Fibroblast of the aortic adventitia (primary cell): ENCODE measurements around the gene DIPK1C. TPM values are rescaled to one million over a fixed set of nuclear protein-coding genes. Genes with fewer than 3 reads are reported as not detected.

Experiments
- DNase-seq: peaks from one replicate; pipeline ENCODE4 v3.0.0-alpha.2; 2010; ENCODE audit warnings: low read depth
- H3K4me3 ChIP-seq: 2 replicates; pipeline ENCODE4 v1.5.1; 2011; ENCODE audit warnings: low read depth, mild to moderate bottlenecking, control low read depth, low read length, moderate library complexity
- total RNA-seq: library from RNA; depleted of rRNA; stranded (reverse); fragments of >200 nt; gene quantifications from 2 replicates; pipeline ENCODE4 v1.2.3, GENCODE V29; 2012; ENCODE audit warnings: low replicate concordance
- TF ChIP-seq, protein P1 (sequence below): IDR thresholded peaks from 2 replicates; pipeline ENCODE4 v1.5.1; 2011; ENCODE audit warnings: mild to moderate bottlenecking, low read length, control low read depth, inconsistent platforms; ENCODE audit not compliant: insufficient read depth

The DIPK1C gene
- total RNA-seq, 1 donor: not detected

DNA sequence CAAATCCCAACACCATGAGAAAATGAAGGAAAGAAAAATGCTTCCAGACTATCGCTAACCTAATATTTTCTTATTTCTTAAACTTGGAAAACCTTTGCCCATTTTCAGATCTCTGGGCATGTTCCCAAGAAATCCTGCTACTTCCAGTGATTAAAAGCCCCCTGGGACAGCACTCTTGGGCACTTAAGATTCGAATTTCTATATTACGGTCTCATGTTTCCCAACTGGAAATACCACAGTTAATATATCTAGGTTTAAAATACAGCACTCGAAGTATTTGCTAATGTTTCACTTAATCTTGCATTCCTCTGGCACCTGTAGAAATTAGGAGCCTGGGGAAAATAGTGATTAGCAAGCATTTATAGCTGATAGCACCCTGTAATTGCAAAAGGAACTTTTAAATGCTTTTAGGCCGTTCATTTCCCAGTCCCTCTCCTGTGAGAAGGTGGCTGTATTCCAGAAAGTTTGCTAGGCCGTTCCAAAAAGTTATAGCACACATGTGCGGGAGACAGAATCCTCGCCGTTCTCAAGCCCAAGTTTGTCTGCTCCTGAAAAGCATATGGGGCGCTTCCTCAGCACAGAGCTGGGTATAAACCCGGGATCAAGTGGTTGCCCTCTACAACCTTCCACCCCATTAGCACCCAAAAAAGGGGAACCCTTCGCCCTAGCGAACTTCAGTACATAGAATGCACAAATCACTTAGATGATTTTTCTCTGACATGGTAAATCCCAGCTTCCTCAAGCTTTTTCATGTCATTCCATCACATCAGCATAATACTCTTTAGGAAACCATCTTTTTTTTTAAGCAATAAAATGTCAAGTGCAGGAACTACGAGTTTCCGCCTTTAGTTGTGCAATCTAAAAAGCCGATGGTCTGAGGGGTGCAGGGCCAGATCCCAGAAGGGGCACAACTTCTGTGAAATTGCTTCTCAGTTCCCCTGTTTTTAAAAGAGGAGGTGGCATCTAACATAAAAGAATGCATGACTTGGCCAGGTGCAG lies 60.6 kb downstream of the DIPK1C start:
- DNase-seq: peak; percentile 68
- H3K4me3 ChIP-seq: no peak overlapping the region
- TF ChIP-seq, protein P1, sequence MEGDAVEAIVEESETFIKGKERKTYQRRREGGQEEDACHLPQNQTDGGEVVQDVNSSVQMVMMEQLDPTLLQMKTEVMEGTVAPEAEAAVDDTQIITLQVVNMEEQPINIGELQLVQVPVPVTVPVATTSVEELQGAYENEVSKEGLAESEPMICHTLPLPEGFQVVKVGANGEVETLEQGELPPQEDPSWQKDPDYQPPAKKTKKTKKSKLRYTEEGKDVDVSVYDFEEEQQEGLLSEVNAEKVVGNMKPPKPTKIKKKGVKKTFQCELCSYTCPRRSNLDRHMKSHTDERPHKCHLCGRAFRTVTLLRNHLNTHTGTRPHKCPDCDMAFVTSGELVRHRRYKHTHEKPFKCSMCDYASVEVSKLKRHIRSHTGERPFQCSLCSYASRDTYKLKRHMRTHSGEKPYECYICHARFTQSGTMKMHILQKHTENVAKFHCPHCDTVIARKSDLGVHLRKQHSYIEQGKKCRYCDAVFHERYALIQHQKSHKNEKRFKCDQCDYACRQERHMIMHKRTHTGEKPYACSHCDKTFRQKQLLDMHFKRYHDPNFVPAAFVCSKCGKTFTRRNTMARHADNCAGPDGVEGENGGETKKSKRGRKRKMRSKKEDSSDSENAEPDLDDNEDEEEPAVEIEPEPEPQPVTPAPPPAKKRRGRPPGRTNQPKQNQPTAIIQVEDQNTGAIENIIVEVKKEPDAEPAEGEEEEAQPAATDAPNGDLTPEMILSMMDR: no peak

DNA sequence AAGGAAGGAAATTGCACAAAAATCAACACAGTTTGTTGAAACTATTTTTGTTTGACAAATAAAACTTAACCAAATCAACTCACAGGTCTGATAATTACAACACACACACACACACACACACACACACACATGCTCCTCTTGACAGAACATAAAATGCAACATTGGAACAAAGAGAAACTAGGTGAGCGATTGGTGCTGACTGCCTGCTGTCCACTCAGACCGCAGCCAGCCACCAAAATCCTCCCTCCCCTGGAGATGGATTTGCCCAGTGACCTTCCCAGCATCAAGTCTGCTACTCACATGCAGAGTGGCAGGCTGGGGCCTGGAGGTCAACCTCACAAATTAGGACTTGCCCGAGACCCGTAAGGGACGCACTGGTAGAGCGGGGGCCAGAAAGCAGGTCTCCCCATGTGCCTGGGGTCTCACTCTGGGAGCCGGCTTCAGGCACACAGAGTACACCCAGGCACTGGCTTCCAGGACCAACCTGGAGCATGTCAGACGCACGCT lies 61.4 kb downstream of the DIPK1C start:
- H3K4me3 ChIP-seq: no peak overlapping the region
- TF ChIP-seq, protein P1: no peak
- DNase-seq: no peak

DNA sequence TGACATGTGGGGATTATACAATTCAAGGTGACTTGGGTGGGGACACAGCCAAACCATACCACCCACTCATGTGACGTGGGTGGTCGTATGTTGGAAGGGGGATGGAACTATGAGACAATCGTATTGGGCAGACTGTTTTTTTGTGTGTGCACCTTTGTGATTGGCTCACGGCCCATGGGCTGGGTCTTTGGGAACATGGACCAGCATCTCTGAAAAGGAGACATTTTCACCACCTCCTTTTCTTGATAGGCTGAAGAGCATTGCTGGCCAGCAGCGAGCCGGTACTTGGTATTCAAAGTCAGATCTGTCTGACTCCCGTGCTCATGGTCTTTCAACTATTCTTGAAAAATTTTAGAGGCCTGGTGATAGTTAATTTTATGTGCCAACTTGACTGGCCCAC lies 62.1 kb downstream of the DIPK1C start:
- no peak overlapping the region for H3K4me3 ChIP-seq
- no peak for DNase-seq
- TF ChIP-seq, protein P1: no peak

DNA sequence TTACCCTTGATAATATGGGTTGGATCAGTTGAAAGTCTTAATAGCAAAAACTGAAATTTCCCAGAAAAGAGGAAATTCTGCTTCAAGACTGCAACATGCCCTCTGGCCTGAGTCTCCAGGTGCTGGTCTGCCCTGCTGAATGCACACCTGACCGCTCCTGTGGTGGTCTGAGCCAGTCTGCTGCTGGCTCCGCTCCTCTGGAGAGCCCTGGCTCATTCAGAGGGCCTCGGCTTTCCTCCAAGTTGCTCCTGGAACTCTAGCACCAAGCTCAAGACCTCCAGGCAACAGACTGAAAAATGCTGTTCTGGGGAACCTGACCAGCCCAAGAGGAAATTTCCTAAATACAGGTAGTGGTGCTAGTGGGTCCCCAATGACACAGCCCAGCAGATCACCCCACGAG lies 64.8 kb downstream of the DIPK1C start:
- TF ChIP-seq, protein P1: no peak
- no peak overlapping the region for H3K4me3 ChIP-seq
- DNase-seq: no peak

DNA sequence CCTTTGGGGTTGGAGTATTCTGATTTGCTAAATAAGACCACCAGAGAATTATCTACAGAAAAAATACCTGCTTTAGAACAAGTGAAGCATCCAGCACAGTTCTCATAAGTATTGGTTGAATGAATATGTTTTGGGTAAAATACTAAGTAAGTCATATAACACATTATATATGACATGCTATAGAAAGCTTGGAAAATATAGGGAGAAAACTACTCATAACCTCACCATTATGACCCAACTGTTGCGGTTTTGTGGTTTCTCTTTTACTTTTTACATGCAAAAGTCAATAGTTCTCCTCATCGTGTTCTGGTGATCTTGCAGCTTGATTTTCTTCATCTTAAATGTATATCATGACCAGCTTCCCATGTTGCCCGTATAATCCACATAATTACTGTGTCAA lies 66.2 kb downstream of the DIPK1C start:
- TF ChIP-seq, protein P1: no peak
- DNase-seq: no peak
- no peak overlapping the region for H3K4me3 ChIP-seq

DNA sequence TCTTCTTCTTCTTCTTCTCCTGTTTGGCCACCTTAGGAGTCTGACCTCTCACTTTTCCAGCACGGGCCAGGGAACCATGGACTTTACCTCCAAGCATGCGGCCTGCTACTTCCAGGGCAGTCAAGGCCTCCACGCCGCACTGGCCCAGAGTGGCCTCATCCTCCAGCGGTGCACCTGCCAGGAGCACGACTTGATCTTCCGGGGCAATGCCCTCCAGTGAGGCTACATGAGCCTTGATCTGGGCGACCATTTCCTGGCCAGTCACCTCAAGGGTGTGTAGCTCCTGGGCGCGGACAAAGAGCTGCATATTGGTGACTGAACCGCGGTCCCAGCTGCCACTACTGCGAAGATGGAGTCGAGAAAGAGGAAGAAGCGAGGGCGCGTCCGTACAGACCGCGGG lies 67.1 kb downstream of the DIPK1C start:
- H3K4me3 ChIP-seq: no peak overlapping the region
- TF ChIP-seq, protein P1: no peak
- no peak for DNase-seq
